Astrocyte (in vitro differentiated cells and primary cell): ENCODE data around the gene EPX.

Experiments used
- CTCF ChIP-seq: IDR thresholded peaks from 2 replicates; pipeline ENCODE4 v1.5.1; 2011; ENCODE audit warnings: low read depth, mild to moderate bottlenecking, inconsistent platforms, low read length, moderate library complexity; ENCODE audit not compliant: insufficient read depth
- EZH2 ChIP-seq: IDR thresholded peaks from 2 replicates; pipeline ENCODE4 v1.6.1; 2012; ENCODE audit warnings: mild to moderate bottlenecking, low read length, inconsistent platforms; ENCODE audit not compliant: insufficient read depth

DNA sequence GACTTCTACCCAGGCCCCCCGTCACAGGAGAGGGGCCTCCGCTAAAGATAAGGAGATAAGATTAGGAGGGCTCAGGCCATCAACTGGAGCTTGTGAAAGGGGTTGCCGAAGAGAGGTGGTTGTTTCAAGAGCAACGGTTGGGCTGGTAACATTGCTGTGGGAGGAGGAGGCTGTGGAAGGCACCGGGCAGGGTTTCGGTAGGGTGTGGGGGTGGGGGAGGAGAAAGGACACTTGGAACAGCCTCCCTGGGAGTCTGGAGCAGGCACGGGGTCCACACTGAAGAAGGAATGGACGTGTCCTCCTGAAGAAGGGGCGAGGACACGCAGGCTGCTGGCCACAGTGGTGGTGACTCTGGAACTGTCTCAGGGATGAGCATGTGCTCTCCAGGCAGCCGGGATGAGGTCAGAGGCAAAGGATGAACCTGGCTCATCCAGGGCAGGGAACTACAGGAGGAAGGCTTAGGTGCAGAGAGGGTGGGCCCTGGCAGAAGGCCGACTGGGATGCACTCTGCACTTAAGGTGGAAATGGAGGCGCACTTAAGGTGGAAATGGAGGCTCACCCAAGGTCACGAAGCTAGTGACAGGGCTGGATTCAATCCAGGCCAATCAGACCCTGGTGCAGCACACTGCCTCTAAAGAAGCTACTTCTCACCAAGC lies 1.2 kb upstream of the EPX start:
- TF ChIP-seq CTCF (no peak), EZH2 (no peak)
